Smooth muscle cell of the brain vasculature (primary cell): ENCODE data around the gene CNOT4.
"Not testable (repeated sequence)": the region's sequence is repeated elsewhere in the genome, so short reads cannot be mapped to it uniquely, and the experiment has no call there.

Source experiments
- DNase-seq: peaks from one replicate; pipeline ENCODE4 v3.0.0-alpha.2; 2012; ENCODE audit warnings: low read depth, low spot score

CNOT4 gene

DNA sequence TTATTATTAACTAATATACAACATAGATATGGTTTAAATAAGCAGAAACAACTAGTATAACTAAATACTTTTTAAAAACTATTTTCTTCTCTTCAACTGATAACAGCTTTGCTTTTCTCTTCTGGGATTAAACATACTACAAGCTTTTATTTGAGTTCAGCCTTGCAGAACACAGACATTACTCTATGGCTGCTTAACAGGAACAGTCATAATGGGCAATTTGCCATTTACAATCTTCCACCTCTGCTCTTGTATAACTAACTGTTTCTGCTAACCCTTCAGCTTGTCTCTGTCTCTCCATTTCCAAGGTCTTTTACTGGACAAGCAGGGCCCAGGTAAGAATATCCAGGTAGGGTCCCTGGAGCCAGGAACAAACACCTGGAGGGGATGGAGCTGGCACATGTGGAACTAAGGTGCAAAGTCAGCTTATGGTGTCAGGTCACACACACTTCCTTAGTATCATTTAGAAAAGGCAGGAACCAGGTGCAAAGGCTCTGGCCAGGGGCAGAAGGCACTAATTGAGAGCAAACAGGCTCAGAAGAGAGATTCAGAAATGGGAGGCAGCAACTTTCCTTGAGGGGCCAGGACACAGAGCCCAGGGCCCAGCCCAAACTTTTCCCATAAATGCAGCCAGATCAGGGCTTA, 183.1 kb downstream of the CNOT4 start:
- DNase-seq: no peak

DNA sequence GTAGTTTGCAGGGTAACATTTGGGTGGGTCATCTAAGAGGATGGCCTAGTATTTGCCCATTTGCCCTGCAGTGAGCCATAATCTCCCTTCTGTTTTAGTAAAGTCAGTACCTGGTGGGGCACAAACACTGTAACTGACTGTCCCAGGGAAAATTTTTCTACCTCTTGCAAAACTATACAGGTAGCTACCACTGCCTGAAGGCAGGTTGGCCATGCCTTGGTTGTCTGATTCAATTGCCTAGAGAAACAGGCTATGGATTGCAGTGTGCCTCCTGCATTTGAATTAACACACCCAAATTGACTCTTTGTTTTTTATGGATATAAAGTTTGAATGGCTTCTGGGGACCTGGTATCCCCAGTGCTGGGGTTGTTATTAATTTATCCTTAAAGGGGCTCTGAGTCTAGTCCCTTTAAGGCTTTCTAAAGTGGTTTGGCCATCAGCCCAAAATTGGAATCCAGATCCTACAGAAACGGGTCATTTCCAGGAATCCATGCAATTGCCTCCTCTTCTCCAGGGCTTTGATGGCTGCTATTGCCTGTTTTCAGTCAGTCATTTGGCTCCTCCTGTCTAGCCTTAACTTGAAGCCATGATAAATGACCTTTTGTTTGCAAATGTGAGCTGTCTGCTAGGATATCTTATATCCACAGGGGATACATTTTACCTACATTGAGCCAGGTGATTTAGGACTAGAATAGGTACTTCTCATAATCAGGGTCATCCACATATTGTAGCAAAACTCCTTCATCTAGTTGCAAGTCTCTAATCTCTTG, 187.1 kb downstream of the CNOT4 start:
- no peak for DNase-seq

DNA sequence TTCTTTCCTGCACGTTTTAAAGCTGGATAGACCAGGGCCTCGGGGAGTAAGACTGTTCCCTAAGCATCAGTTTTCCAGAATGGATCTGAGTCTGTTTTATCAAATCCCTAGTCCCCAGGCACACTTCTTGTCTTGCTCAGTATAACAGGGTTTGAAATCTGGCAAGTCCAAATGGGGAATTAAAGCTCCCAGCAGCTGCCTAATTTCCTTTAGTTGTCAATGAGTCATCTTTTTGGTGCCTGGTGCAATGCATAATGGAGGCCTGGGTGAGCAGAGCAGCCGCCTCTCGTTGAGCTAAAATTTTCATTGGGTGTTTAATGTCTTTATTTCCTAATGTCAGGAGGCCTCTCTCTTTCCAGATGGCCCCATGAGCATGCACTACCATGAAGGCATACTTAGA, 188.3 kb downstream of the CNOT4 start:
- DNase-seq: no peak

DNA sequence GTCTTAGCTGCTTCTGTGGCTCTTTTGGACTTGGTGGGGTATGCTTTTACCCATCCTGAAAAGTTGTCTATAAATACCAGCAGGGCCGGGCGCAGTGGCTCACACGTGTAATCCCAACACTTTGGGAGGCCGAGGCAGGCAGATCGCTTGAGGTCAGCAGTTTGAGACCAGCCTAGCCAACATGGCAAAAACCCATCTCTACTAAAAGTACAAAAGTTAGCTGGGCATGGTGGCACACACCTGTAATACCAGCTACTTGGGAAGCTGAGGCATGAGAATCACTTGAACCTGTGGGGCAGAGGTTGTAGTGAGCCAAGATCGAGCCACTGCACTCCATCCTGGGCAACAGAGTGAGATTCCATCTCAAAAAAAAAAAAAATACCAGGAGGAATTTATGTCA, 188.9 kb downstream of the CNOT4 start:
- DNase-seq: not testable (repeated sequence)

DNA sequence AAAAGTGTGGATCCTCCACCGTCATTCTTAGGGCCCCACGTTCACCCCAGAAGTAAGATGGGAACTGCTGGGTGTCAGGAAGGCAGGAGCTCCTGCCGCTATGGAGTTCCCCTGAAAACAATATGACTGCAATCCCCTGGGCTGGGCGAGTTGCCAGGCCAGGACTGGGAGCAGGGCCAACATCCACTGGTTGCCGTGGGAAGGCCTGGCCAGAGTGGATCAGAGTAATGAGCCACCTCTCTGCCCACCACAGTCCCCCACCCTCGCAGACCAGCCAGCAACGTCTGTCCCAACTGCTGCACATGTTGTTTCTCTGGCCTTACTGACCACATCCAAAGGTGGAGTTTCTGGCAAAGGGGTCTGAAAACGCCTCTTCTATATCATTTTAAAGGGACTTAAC, 189.6 kb downstream of the CNOT4 start:
- peak; percentile 56 for DNase-seq

DNA sequence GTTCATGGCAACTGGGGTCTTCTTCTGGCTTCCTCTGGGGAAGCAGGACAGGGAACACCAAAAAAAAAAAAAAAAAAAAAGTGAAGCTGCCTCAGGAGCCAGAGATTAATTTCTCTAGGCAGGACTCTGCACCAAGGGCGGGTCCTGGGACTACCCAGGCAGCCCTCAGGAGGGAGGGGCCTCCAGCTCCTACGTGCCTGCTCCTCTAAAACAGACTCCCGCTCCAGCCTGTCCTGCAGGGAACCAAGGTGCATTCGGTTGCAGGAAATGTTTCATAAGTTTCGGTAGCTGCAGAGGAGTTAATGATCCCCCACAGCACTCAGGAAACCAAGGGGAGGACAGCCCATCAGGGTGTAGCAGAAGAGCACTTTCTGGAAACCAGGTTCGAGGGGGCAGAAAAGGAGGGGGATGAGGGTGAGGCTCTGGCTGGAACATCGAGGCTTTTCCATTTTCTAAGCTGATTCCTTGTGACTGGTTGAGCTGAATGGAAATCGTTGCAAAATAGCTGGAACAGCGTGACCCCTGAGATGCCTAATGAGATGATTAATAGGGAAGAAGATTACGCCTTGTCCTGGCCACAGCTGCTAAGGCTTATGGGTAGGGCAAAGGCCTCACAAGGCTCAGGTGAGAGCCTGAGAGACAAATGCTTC, 192.1 kb downstream of the CNOT4 start:
- no peak for DNase-seq

DNA sequence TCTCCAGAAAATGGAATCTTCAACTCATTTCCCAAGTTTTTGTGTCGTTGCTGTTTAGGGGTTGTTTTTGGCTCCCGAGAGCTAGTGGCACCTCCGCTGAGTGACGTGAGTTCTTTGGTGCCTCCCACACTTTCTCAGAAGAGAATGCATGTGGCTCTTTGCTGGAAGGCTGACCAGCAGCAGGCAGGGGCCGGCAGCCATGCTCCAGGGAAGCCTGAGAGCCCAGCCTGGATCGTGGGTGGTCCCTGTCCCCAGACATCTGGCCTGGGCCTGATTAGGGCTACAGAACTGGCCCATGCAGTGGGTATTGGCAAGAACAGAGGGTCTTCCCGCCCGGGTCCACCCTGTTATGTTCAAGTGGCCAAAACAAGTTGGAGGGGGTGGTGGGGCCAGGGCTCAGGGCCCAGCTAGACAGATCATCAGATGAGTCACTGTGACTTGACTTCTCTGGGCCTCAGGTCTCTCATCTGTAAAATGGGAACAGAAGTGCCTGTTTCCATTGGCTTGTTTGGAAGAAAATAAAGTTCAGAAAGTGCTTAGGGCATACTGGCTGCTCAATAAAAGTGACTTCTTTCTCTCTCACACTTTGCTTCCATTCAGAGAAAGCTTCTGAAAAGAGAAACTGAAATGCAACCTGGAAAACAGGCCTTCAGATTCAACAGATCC, 193.1 kb downstream of the CNOT4 start:
- no peak for DNase-seq

DNA sequence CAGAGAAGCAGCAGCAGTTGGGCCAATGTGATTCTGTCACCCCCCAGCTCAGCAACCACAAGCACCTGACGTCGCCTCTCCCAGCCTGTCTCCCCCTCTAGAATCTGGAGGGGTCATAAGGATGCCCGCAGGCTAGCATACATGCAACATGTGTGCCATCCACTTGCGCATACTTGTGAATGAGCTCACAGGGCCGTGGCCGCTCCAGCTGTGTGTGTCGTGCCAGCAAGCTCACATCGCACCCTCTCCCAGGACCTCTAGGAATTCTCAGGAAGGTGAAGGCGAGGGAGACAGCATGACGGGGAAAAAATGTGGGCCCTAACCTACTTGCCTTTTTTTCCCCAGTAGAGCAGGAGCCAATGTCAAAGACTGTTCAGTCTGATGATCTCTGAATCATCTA, 195.9 kb downstream of the CNOT4 start:
- DNase-seq: no peak
